ENCODE results near the gene EPAS1.
A peak's percentile ranks its signal among the peaks of the same experiment; 100 is the strongest.

Gene EPAS1

DNA sequence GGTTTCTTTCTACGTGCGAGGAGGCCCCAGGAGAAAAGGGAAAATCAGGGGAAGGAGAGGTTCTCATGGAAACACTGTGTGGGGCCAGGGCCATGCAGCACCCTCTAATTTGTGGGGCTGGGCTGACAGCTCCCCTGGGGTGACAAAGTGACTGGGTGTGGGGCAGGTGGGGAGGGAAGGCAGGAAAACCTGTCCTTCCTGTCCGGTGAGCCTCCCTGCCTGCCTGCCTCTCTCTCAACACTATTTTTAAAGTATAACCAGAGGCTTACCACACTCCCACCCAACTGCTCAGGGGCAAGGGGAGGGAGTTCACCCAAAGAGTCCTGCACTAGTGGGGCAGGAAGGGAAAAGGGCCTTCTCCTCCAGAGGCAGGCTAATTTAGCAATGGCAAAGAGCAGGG is 10.5 kb upstream of the EPAS1 start:
- Mint-ChIP-seq H3K36me3 (no peaks in the 10 kb centered on the region), H3K9me3 (no peaks in the 10 kb centered on the region), H3K4me1 (no peaks in the 10 kb centered on the region), H3K27ac (no peak overlapping the region), H3K27me3 (peaks cover 20% of the 10 kb centered on the region), H3K4me3 (no peak overlapping the region)
- no peak for ATAC-seq

DNA sequence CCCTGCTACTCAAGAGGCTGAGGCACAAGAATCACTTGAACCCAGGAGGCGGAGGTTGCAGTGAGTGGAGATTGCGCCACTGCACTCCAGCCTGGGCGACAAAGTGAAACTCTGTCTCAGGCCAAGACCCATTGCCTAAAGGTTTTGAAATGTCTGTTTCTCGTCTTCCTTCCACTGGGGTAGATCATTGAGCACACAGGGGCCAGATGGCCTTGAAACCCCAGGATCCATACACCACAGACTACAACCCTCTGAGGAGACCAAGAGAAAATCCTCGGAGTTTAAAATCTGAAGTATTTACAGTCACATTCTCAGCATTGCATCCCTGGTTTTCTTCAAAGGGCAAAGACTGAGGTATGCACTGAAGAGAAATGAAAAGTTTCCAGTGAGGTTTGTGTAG is 7.1 kb upstream of the EPAS1 start:
- Mint-ChIP-seq H3K4me1 (no peaks in the 10 kb centered on the region), H3K27ac (no peak overlapping the region), H3K9me3 (no peaks in the 10 kb centered on the region), H3K27me3 (no peaks in the 10 kb centered on the region), H3K4me3 (no peak overlapping the region), H3K36me3 (no peaks in the 10 kb centered on the region)
- no peak for ATAC-seq

DNA sequence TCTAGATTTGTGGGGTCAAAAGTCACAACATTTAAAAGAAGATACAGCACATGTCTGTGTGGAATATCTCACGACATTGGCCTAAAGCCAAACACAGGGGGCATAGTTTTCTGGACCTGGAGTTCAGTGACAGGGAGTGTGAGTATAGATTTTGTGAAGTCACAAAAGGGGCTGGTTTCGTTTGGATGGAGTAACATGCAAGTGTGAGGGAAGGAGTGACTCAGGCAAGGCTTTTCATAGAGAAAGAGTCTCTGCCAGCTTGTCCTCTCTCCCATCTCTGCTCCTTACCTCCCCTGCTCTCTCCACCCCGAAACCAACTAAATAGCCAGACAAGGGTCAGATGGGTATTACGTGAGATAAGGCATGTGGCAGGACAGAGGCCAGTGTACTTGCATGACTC is 3.7 kb upstream of the EPAS1 start:
- Mint-ChIP-seq H3K27me3 (peaks cover 17% of the 10 kb centered on the region), H3K36me3 (no peaks in the 10 kb centered on the region), H3K27ac (no peak overlapping the region), H3K4me3 (no peak overlapping the region), H3K4me1 (peaks cover 16% of the 10 kb centered on the region), H3K9me3 (no peaks in the 10 kb centered on the region)
- ATAC-seq = no peak

DNA sequence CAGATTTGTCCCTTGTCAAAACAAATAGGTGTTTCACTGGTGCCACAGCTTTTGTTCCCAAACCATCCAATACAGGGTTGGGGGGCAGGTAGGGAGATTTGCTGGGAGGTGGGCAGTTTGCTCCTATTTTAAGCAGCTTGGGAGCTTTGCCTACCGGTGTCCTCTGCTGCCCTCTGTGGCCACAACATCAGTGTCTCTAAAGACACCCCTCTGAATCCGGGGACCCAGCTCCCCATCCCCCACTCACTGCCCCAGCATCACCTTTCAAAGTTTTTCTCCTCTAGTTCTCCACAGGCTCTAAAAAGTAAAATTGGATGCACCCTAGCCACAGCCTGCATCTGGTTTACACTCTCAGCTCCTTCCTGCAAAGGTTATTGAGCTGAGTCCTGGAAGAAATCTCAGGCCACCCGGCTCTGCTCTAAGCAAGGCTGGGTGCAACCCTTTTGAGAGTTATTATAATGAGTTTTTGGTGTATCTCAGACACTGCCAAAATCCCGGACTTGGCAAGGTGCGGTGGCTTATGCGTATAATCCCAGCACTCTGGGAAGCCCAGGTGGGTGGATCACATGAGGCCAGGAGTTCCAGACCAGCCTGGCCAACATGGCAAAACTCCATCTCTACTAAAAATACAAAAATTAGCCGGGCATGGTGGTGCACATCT is 2.9 kb upstream of the EPAS1 start:
- no peak overlapping the region for H3K4me3 Mint-ChIP-seq
- no peaks in the 10 kb centered on the region for H3K36me3 Mint-ChIP-seq
- peaks cover 24% of the 10 kb centered on the region for H3K4me1 Mint-ChIP-seq
- H3K9me3 Mint-ChIP-seq = no peaks in the 10 kb centered on the region
- ATAC-seq = no peak
- H3K27me3 Mint-ChIP-seq = peaks cover 26% of the 10 kb centered on the region
- no peak overlapping the region for H3K27ac Mint-ChIP-seq

DNA sequence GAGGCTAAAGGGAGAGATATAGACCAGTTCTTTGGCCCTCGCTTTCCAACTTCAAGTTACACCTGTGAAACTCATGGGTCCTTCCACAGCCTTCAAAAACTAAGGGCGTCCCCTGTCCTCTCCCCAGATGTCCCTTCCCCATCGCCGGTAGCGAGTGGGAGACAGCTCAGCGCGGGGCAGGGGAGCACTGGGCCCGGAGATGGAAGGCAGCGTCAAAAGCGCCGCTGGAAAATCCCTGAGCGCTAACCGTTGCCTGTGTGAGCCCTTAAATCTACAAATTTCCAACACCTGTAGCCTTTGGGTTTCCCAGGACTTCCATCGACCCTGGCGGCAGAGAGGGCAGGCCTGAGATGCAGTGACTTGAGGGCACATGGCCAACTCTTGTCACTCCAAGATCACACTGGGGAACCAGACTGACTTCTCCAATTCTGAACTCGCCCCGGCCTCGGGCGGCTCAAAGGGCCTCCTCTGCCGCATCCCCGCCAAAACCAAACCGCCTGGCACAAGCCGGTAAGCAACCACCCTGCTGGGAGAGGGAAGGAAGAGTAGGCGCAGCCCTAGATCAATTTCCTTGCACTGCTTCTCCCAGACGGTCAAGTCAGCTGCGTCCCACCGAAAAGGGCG is 879 bp upstream of the EPAS1 start:
- no peaks in the 10 kb centered on the region for H3K36me3 Mint-ChIP-seq
- H3K27ac Mint-ChIP-seq = no peak overlapping the region
- ATAC-seq = peak; percentile 1
- peaks cover 31% of the 10 kb centered on the region for H3K4me1 Mint-ChIP-seq
- peaks cover 37% of the 10 kb centered on the region for H3K27me3 Mint-ChIP-seq
- no peaks in the 10 kb centered on the region for H3K9me3 Mint-ChIP-seq
- H3K4me3 Mint-ChIP-seq = peak overlapping the region; percentile 68

GRCh38 chr2:46297546-46298271 is 502 bp downstream of the EPAS1 start:
- peak; percentile 76 for ATAC-seq
- Mint-ChIP-seq H3K9me3 (no peaks in the 10 kb centered on the region), H3K4me3 (peak overlapping the region; percentile 88), H3K4me1 (peaks cover 31% of the 10 kb centered on the region), H3K27ac (peak overlapping the region; percentile 13), H3K27me3 (peaks cover 49% of the 10 kb centered on the region), H3K36me3 (no peaks in the 10 kb centered on the region)

- Mint-ChIP-seq H3K4me1 (peaks cover 31% of the 10 kb centered on the region), H3K27ac (peak overlapping the region; percentile 13), H3K27me3 (peaks cover 54% of the 10 kb centered on the region), H3K36me3 (no peaks in the 10 kb centered on the region), H3K9me3 (no peaks in the 10 kb centered on the region), H3K4me3 (peak overlapping the region; percentile 88)
- ATAC-seq = no peak
Measured at GRCh38 chr2:46298272-46298521, 990 bp downstream of the EPAS1 start.

GRCh38 chr2:46298522-46299353 is 1.5 kb downstream of the EPAS1 start:
- H3K36me3 Mint-ChIP-seq = no peaks in the 10 kb centered on the region
- H3K9me3 Mint-ChIP-seq = no peaks in the 10 kb centered on the region
- H3K4me1 Mint-ChIP-seq = peaks cover 31% of the 10 kb centered on the region
- peak overlapping the region; percentile 88 for H3K4me3 Mint-ChIP-seq
- peaks cover 60% of the 10 kb centered on the region for H3K27me3 Mint-ChIP-seq
- H3K27ac Mint-ChIP-seq = peak overlapping the region; percentile 13
- no peak for ATAC-seq

DNA sequence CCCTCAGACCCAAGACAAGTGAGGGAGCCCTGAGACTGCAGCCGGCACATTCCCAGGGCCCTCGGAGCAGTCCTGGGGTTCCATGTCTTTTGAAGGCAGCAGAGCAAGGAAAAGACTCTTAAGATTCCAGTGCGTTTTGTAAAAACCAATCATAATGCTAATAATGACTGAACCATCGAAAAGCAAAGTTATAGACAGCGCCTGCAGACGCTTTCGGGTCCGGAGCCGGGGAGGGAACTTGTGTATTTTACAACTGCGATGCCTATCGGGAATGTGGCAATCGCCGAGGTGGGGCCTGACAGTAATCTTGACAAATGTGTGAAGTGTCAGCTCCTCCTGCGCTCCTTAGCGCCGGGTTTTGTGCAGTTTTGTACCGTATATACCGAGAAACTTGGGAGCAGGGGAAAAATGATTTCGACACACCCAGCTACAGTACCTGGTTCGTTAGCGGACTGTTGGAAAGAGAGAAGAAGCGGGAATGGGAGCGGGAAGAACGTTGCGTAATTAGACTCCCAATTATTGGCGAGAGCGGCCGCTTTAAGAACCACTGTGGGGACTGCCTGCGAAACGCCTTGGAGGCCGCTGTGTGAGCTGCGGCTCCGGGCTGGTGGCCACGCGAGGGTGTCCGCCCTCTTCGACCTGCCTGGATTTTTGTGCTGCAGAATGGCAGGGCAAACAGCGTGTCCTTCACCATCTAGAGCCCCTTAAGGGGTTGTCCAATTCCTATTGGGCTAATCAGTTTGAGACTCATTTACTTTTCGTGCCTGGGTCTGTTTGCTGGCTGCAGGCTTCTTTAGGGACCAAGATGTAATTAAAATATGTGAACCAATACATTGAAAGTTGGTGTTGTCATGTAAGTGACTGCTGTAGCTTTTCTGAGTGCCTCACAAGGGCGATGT is 2.4 kb downstream of the EPAS1 start:
- no peak for ATAC-seq
- peak overlapping the region; percentile 13 for H3K27ac Mint-ChIP-seq
- peaks cover 68% of the 10 kb centered on the region for H3K27me3 Mint-ChIP-seq
- H3K36me3 Mint-ChIP-seq = no peaks in the 10 kb centered on the region
- peaks cover 31% of the 10 kb centered on the region for H3K4me1 Mint-ChIP-seq
- peak overlapping the region; percentile 88 for H3K4me3 Mint-ChIP-seq
- no peaks in the 10 kb centered on the region for H3K9me3 Mint-ChIP-seq

GRCh38 chr2:46300406-46300832 is 3.2 kb downstream of the EPAS1 start:
- H3K27ac Mint-ChIP-seq = no peak overlapping the region
- H3K9me3 Mint-ChIP-seq = peaks cover 3% of the 10 kb centered on the region
- no peak overlapping the region for H3K4me3 Mint-ChIP-seq
- H3K27me3 Mint-ChIP-seq = peaks cover 76% of the 10 kb centered on the region
- no peaks in the 10 kb centered on the region for H3K36me3 Mint-ChIP-seq
- ATAC-seq = no peak
- H3K4me1 Mint-ChIP-seq = peaks cover 31% of the 10 kb centered on the region

- Mint-ChIP-seq H3K4me3 (no peak overlapping the region), H3K27me3 (peaks cover 66% of the 10 kb centered on the region), H3K9me3 (peaks cover 3% of the 10 kb centered on the region), H3K36me3 (no peaks in the 10 kb centered on the region), H3K4me1 (peaks cover 25% of the 10 kb centered on the region), H3K27ac (no peak overlapping the region)
- ATAC-seq = no peak
Measured at GRCh38 chr2:46302005-46302695, 4.9 kb downstream of the EPAS1 start.

DNA sequence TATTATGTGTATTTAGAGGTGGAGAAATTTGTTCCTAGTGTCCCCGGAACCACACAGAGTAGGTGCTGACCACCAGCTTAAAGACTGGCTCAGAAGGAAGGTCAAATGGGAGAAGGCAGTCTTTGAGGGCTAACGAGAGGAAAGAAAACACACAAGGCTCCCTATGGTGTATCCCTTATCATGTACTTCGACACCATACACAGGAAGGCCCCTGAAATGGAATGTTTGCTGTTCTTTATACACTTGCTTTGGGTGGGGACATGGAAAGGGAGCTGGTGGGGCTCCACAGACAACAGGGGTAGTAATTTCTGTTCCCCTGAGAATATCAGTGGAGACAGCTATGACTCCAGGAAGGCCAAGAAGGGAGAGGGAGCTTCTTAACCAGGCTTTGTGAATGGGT is 6.0 kb downstream of the EPAS1 start:
- Mint-ChIP-seq H3K4me1 (peaks cover 17% of the 10 kb centered on the region), H3K27me3 (peaks cover 62% of the 10 kb centered on the region)

DNA sequence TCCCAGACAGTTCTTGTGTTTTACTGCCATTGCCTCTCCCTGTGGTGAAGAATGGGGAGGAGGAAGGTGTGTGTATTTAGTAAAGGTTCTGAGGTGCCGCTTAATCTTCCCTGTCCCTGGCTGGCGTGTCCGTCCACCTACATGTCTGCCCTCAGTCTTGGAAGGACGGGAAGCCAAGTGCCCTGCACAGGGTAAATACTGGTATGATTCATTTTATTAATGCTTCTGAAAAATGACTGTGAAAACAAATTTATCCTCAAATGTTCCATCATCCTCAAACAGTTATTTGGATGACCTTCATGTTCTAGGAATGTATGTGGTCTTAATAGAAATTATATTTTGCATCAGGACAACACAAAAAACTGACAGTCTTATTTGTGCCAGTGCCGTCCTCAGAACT is 6.6 kb downstream of the EPAS1 start:
- peaks cover 3% of the 10 kb centered on the region for H3K9me3 Mint-ChIP-seq
- H3K27ac Mint-ChIP-seq = no peak overlapping the region
- H3K36me3 Mint-ChIP-seq = no peaks in the 10 kb centered on the region
- H3K4me1 Mint-ChIP-seq = peaks cover 11% of the 10 kb centered on the region
- peaks cover 56% of the 10 kb centered on the region for H3K27me3 Mint-ChIP-seq
- no peak overlapping the region for H3K4me3 Mint-ChIP-seq
- ATAC-seq = no peak

More for the DNA sequence above, 6.0 kb downstream of the EPAS1 start:
- H3K36me3 Mint-ChIP-seq = no peaks in the 10 kb centered on the region
- H3K27ac Mint-ChIP-seq = no peak overlapping the region
- H3K4me3 Mint-ChIP-seq = no peak overlapping the region
- H3K9me3 Mint-ChIP-seq = peaks cover 3% of the 10 kb centered on the region
- no peak for ATAC-seq

DNA sequence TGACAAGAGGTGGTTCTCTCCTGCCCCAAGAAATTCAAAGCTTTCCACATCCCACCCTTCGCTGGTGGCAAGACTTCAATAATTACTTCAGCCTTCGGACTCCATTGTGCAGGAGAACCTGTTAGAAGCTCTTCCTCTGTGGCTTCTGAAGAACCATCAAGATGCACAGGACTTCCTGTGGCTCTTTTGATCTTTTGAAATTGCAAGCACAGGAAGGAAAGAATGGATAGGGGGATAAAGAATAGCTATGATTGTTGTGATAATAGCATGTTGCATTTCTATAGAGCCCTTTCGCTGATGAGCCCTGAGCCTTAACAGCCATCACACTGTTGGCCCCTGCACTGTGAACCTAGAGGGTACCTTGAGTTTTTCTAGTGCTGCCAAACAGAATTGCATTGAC is 7.4 kb downstream of the EPAS1 start:
- H3K27ac Mint-ChIP-seq = no peak overlapping the region
- H3K27me3 Mint-ChIP-seq = peaks cover 48% of the 10 kb centered on the region
- ATAC-seq = no peak
- no peaks in the 10 kb centered on the region for H3K36me3 Mint-ChIP-seq
- H3K4me3 Mint-ChIP-seq = no peak overlapping the region
- H3K9me3 Mint-ChIP-seq = peaks cover 3% of the 10 kb centered on the region
- H3K4me1 Mint-ChIP-seq = peaks cover 3% of the 10 kb centered on the region
